Head of caudate nucleus (tissue), 42 donors: ENCODE measurements around the gene ZNF500.
"Not testable (repeated sequence)": the region's sequence is repeated elsewhere in the genome, so short reads cannot be mapped to it uniquely, and the experiment has no call there.

ENCODE experiments used
- DNase-seq, 42 donors: peaks; one replicate each; pipeline versions ENCODE4 v3.0.0 to v3.0.0-alpha.2; 2020 to 2021; ENCODE audit warnings: mixed read lengths in 7 of 42
- intact Hi-C: fragments of 100-400 bp; cut with DNase I; formaldehyde crosslinking; loops from one replicate; pipeline ENCODE4 v1.15.0; 2022

Gene ZNF500

GRCh38 chr16:4750896-4751295 is 16.1 kb downstream of the ZNF500 start:
- intact Hi-C loops: no loop called here
- no peak for DNase-seq

- intact Hi-C loops: no loop called here
- DNase-seq: no peak
Observed at GRCh38 chr16:4749700-4750257, 17.2 kb downstream of the ZNF500 start.

GRCh38 chr16:4748682-4749411 is 18.1 kb downstream of the ZNF500 start:
- intact Hi-C loops: no loop called here
- no peak for DNase-seq

GRCh38 chr16:4747906-4748681 is 18.9 kb downstream of the ZNF500 start:
- DNase-seq: peak in 3 of 42 donors; percentile 22 to 64 (median 52)

GRCh38 chr16:4746991-4747574 is 19.9 kb downstream of the ZNF500 start:
- peak in 32 of 42 donors; percentile 10 to 69 (median 36) for DNase-seq
- intact Hi-C loops: no loop called here

More at GRCh38 chr16:4747906-4748681, 18.9 kb downstream of the ZNF500 start:
- intact Hi-C loops: no loop called here

GRCh38 chr16:4746215-4746614 is 20.7 kb downstream of the ZNF500 start:
- no peak for DNase-seq

GRCh38 chr16:4745274-4745569 is 21.7 kb downstream of the ZNF500 start:
- intact Hi-C loops: no loop called here
- no peak for DNase-seq

More at GRCh38 chr16:4746215-4746614, 20.7 kb downstream of the ZNF500 start:
- intact Hi-C loops: no loop called here

GRCh38 chr16:4744555-4745273 is 22.2 kb downstream of the ZNF500 start:
- DNase-seq: no peak
- intact Hi-C loops: no loop called here

GRCh38 chr16:4743226-4743878 is 23.6 kb downstream of the ZNF500 start:
- no peak for DNase-seq
- intact Hi-C loops: no loop called here

GRCh38 chr16:4738370-4738769 is 28.6 kb downstream of the ZNF500 start:
- not testable (repeated sequence) for DNase-seq
- intact Hi-C loops: loop anchor here (10.0 kb wide), 1 partner anchor 106 kb away; the partner anchor contains the start of genes GLYR1 and UBN1

- intact Hi-C loops: loop anchor here (10.0 kb wide), 1 partner anchor 107 kb away; the partner anchor contains the start of genes GLYR1 and UBN1
- DNase-seq: no peak
Observed at GRCh38 chr16:4737545-4737944, 29.4 kb downstream of the ZNF500 start.

GRCh38 chr16:4736546-4736945 is 30.4 kb downstream of the ZNF500 start:
- DNase-seq: no peak
- intact Hi-C loops: loop anchor here (10.0 kb wide), 1 partner anchor 108 kb away; the partner anchor contains the start of genes GLYR1 and UBN1

- DNase-seq: peak; percentile 75 to 94 (median 89)
- intact Hi-C loops: loop anchor here (10.0 kb wide), 1 partner anchor 110 kb away; the partner anchor contains the start of genes GLYR1 and UBN1
Observed at GRCh38 chr16:4734730-4735535, 32.0 kb downstream of the ZNF500 start.

GRCh38 chr16:4734063-4734729 is 32.8 kb downstream of the ZNF500 start, which contains the start of the genes ANKS3 and DNAAF8:
Gene ANKS3, minus strand, starts transcription at chr16:4734271. Its CDS starts 4,122 bp downstream, at chr16:4730149.
Gene DNAAF8, plus strand, starts transcription at chr16:4734537. Its CDS starts 1,978 bp downstream, at chr16:4736515.
- peak; percentile 90 to 98 (median 96) for DNase-seq
- intact Hi-C loops: loop anchor here (10.0 kb wide), 1 partner anchor 111 kb away; the partner anchor contains the start of genes GLYR1 and UBN1

GRCh38 chr16:4733747-4734062 is 33.3 kb downstream of the ZNF500 start:
- intact Hi-C loops: loop anchor here (10.0 kb wide), 1 partner anchor 111 kb away; the partner anchor contains the start of genes GLYR1 and UBN1
- DNase-seq: peak in 17 of 42 donors; percentile 5 to 51 (median 17)

GRCh38 chr16:4733211-4733742 is 33.7 kb downstream of the ZNF500 start:
- peak in 1 of 42 donors; percentile 5 for DNase-seq
- intact Hi-C loops: loop anchor here (10.0 kb wide), 1 partner anchor 112 kb away; the partner anchor contains the start of genes GLYR1 and UBN1
